ENCODE measurements around the gene CALM1. TPM values are rescaled to one million over a fixed set of nuclear protein-coding genes. Genes with fewer than 3 reads are reported as not detected.

CALM1 gene
- total RNA-seq, 1 donor from 2014 or later, result 362 TPM

GRCh38 chr14:90424686-90425372 lies 28.0 kb downstream of the CALM1 start:
- H3K36me3 Mint-ChIP-seq, result no peaks in the 10 kb centered on the region
- H3K27me3 Mint-ChIP-seq (ENCODE audit: insufficient read depth, low read depth), result peaks cover 5% of the 10 kb centered on the region
- Histone ChIP-seq H4K20me1 (ENCODE audit: low read depth) (no peaks in the 10 kb centered on the region), H3K27ac (no peak overlapping the region), H3K9ac (no peak overlapping the region), H3K27me3 (no peaks in the 10 kb centered on the region), H2AFZ (replicated peaks) (peak overlapping the region; percentile 40), H3K4me2 (no peak overlapping the region), H3K36me3 (no peaks in the 10 kb centered on the region), H3K4me3 (no peak overlapping the region), H3K9me3 (ENCODE audit: low read depth) (no peaks in the 10 kb centered on the region), H3F3A (ENCODE audit: low read depth) (no peaks in the 10 kb centered on the region), H3K79me2 (ENCODE audit: low read depth) (no peaks in the 10 kb centered on the region), H3K4me1 (no peaks in the 10 kb centered on the region)
- no peak overlapping the region for H3K4me3 Mint-ChIP-seq
- DNase-seq (ENCODE audit: low spot score), result no peak
- TF ChIP-seq CTCF (IDR thresholded peaks at IDR 0.05) (no peak), EZH2 (IDR thresholded peaks at IDR 0.05) (no peak), EZH2phosphoT487 (IDR thresholded peaks at IDR 0.05) (no peak)
- H3K9me3 Mint-ChIP-seq, result peaks cover 7% of the 10 kb centered on the region
- peak overlapping the region; percentile 81 for H3K27ac Mint-ChIP-seq
- peaks cover 35% of the 10 kb centered on the region for H3K4me1 Mint-ChIP-seq

- H3K27me3 Mint-ChIP-seq (ENCODE audit: insufficient read depth, low read depth), result peaks cover 8% of the 10 kb centered on the region
- H3K27me3 ChIP-seq, result no peaks in the 10 kb centered on the region
- peaks cover 35% of the 10 kb centered on the region for H3K4me1 Mint-ChIP-seq
- no peaks in the 10 kb centered on the region for H3K79me2 ChIP-seq (ENCODE audit: low read depth)
- no peaks in the 10 kb centered on the region for H3K36me3 Mint-ChIP-seq
- peaks cover 7% of the 10 kb centered on the region for H3K9me3 Mint-ChIP-seq
- H3K4me1 ChIP-seq, result no peaks in the 10 kb centered on the region
- no peak overlapping the region for H3K4me3 ChIP-seq
- no peak overlapping the region for H3K27ac ChIP-seq
- DNase-seq (ENCODE audit: low spot score), result no peak
- H3K4me2 ChIP-seq, result no peak overlapping the region
- H3K36me3 ChIP-seq, result no peaks in the 10 kb centered on the region
- no peak overlapping the region for H2AFZ ChIP-seq (replicated peaks)
- no peaks in the 10 kb centered on the region for H3K9me3 ChIP-seq (ENCODE audit: low read depth)
- no peaks in the 10 kb centered on the region for H4K20me1 ChIP-seq (ENCODE audit: low read depth)
- H3K9ac ChIP-seq, result no peak overlapping the region
- H3K4me3 Mint-ChIP-seq, result no peak overlapping the region
- no peaks in the 10 kb centered on the region for H3F3A ChIP-seq (ENCODE audit: low read depth)
- TF ChIP-seq EZH2phosphoT487 (IDR thresholded peaks at IDR 0.05) (no peak), EZH2 (IDR thresholded peaks at IDR 0.05) (no peak), CTCF (IDR thresholded peaks at IDR 0.05) (no peak)
- H3K27ac Mint-ChIP-seq, result no peak overlapping the region
Observed at GRCh38 chr14:90425373-90425879, 28.6 kb downstream of the CALM1 start.

GRCh38 chr14:90426031-90426540 lies 29.3 kb downstream of the CALM1 start:
- Histone ChIP-seq H3K27ac (no peak overlapping the region), H3K79me2 (ENCODE audit: low read depth) (no peaks in the 10 kb centered on the region), H3K9me3 (ENCODE audit: low read depth) (no peaks in the 10 kb centered on the region), H3K36me3 (no peaks in the 10 kb centered on the region), H3F3A (ENCODE audit: low read depth) (no peaks in the 10 kb centered on the region), H3K4me1 (no peaks in the 10 kb centered on the region), H2AFZ (replicated peaks) (no peak overlapping the region), H4K20me1 (ENCODE audit: low read depth) (no peaks in the 10 kb centered on the region), H3K9ac (no peak overlapping the region), H3K4me3 (no peak overlapping the region), H3K27me3 (no peaks in the 10 kb centered on the region), H3K4me2 (no peak overlapping the region)
- no peak overlapping the region for H3K27ac Mint-ChIP-seq
- no peak overlapping the region for H3K4me3 Mint-ChIP-seq
- peaks cover 1% of the 10 kb centered on the region for H3K9me3 Mint-ChIP-seq
- H3K4me1 Mint-ChIP-seq, result peaks cover 30% of the 10 kb centered on the region
- H3K27me3 Mint-ChIP-seq (ENCODE audit: insufficient read depth, low read depth), result peaks cover 14% of the 10 kb centered on the region
- no peak for TF ChIP-seq CTCF (IDR thresholded peaks at IDR 0.05)
- TF ChIP-seq EZH2 (IDR thresholded peaks at IDR 0.05), result no peak
- no peak for TF ChIP-seq EZH2phosphoT487 (IDR thresholded peaks at IDR 0.05)
- H3K36me3 Mint-ChIP-seq, result no peaks in the 10 kb centered on the region
- DNase-seq (ENCODE audit: low spot score), result no peak
